H1 (cell line): ENCODE results near the gene AGT. TPM values are rescaled to one million over a fixed set of nuclear protein-coding genes. Genes with fewer than 3 reads are reported as not detected.

Source experiments
- CTCF ChIA-PET: fragments of 300-600 bp; sonication (Branson Sonifier 250); formaldehyde crosslinking; loops from one replicate; lab custom pipeline; 2021; ENCODE audit not compliant: partially characterized antibody; lab: Charles Lee
- POLR2A ChIA-PET: fragments of 300-600 bp; sonication (Branson Sonifier 250); formaldehyde crosslinking; loops from one replicate; lab custom pipeline; 2021; ENCODE audit warnings: inconsistent platforms; ENCODE audit not compliant: partially characterized antibody; lab: Charles Lee
- DNase-seq, 2 experiments: peaks; one replicate each; pipeline versions ENCODE4 v3.0.0 to v3.0.0-alpha.2; 2010 to 2022; ENCODE audit warnings: low spot score in 2 of 2, low read depth in 1 of 2, mixed read lengths in 1 of 2
- FAIRE-seq: peaks from 2 replicates; lab custom pipeline; 2011; peaks lifted over from hg19 to GRCh38; lab: Jason Lieb, UNC
- H2AFZ ChIP-seq: 2 replicates; pipeline ENCODE4 v1.8.1; 2012; ENCODE audit warnings: low read length, inconsistent platforms
- H2AK5ac ChIP-seq: 2 replicates; pipeline ENCODE4 v1.6.1; 2013; ENCODE audit warnings: low read depth, low read length
- H2BK120ac ChIP-seq: replicated peaks from 2 replicates; pipeline ENCODE3; 2013; ENCODE audit warnings: low read depth, low read length, inconsistent platforms
- H2BK12ac ChIP-seq: 2 replicates; pipeline ENCODE4 v1.6.1; 2013; ENCODE audit warnings: low read depth, low read length
- H2BK15ac ChIP-seq: 2 replicates; pipeline ENCODE4 v1.6.1; 2013; ENCODE audit warnings: low read length
- H2BK20ac ChIP-seq: 2 replicates; pipeline ENCODE4 v1.6.1; 2013; ENCODE audit warnings: low read length
- H2BK5ac ChIP-seq: 2 replicates; pipeline ENCODE4 v1.6.1; 2013; ENCODE audit warnings: low read depth, low read length
- H3K14ac ChIP-seq: 2 replicates; pipeline ENCODE4 v1.6.1; 2013; ENCODE audit warnings: inconsistent platforms; ENCODE audit not compliant: insufficient read length
- H3K18ac ChIP-seq: 2 replicates; pipeline ENCODE4 v1.6.1; 2013; ENCODE audit warnings: low read length; ENCODE audit errors: extremely low read depth
- H3K23ac ChIP-seq: 2 replicates; pipeline ENCODE4 v1.6.1; 2013; ENCODE audit warnings: inconsistent platforms; ENCODE audit not compliant: insufficient read length
- H3K23me2 ChIP-seq: 2 replicates; pipeline ENCODE4 v1.6.1; 2013; ENCODE audit warnings: low read depth, low read length
- H3K27ac ChIP-seq: 2 replicates; pipeline ENCODE4 v1.6.1; 2011; ENCODE audit warnings: low read depth, low read length, inconsistent platforms
- H3K27me3 ChIP-seq, 4 experiments: replicated peaks in 1 of 4; 1 replicate in 1 of 4; 2 replicates in 3 of 4; pipeline versions ENCODE4 v1.6.1 to v1.8.1; 2011 to 2013; ENCODE audit warnings: low read length in 3 of 4, mild to moderate bottlenecking in 3 of 4, inconsistent platforms in 2 of 4, mixed read lengths in 2 of 4, moderate library complexity in 1 of 4; ENCODE audit not compliant: control insufficient read depth in 3 of 4, insufficient read depth in 3 of 4; ENCODE audit errors: extremely low read depth in 1 of 4
- H3K36me3 ChIP-seq, 4 experiments: 2 replicates each; pipeline versions ENCODE4 v1.6.1 to v1.8.1; 2011 to 2013; ENCODE audit warnings: mild to moderate bottlenecking in 4 of 4, low read length in 3 of 4, moderate library complexity in 2 of 4, control low read depth in 1 of 4, inconsistent platforms in 1 of 4; ENCODE audit not compliant: insufficient read depth in 4 of 4, control insufficient read depth in 2 of 4
- H3K4ac ChIP-seq: replicated peaks from 2 replicates; pipeline ENCODE3; 2013; ENCODE audit warnings: low read length, low read depth, mixed read lengths, inconsistent platforms; ENCODE audit not compliant: insufficient read length
- H3K4me1 ChIP-seq, 4 experiments: replicated peaks in 1 of 4; 1 replicate in 1 of 4; 2 replicates in 3 of 4; pipeline versions ENCODE4 v1.6.1 to v1.8.1; 2011 to 2013; ENCODE audit warnings: low read length in 3 of 4, inconsistent platforms in 2 of 4, mixed read lengths in 1 of 4; ENCODE audit not compliant: insufficient read depth in 4 of 4, control insufficient read depth in 3 of 4
- H3K4me2 ChIP-seq, 2 experiments: 2 replicates each; pipeline versions ENCODE4 v1.6.1 to v1.8.1; 2011 to 2013; ENCODE audit warnings: low read depth in 2 of 2, low read length in 2 of 2, control low read depth in 1 of 2, inconsistent platforms in 1 of 2, mild to moderate bottlenecking in 1 of 2; ENCODE audit not compliant: insufficient read depth in 1 of 2
- H3K4me3 ChIP-seq, 4 experiments: fragments of 200-600, 300-600 bp in 1 of 4; sonication (generic), shearing (Covaris generic), sonication (Bioruptor Twin) in 1 of 4; 2 replicates each; pipeline versions ENCODE4 v1.5.1 to v1.8.1; 2011 to 2016; ENCODE audit warnings: low read length in 4 of 4, low read depth in 3 of 4, control low read depth in 2 of 4, inconsistent platforms in 2 of 4, mild to moderate bottlenecking in 2 of 4, mixed read lengths in 1 of 4, moderate library complexity in 1 of 4; ENCODE audit not compliant: insufficient read depth in 2 of 4; ENCODE audit errors: extremely low read depth in 1 of 4
- H3K56ac ChIP-seq: replicated peaks from 2 replicates; pipeline ENCODE3; 2013; ENCODE audit warnings: low read depth, mild to moderate bottlenecking, mixed read lengths, low read length, inconsistent platforms; ENCODE audit not compliant: insufficient read length
- H3K79me1 ChIP-seq: 2 replicates; pipeline ENCODE4 v1.6.1; 2013; ENCODE audit warnings: low read depth, low read length, control low read depth
- H3K79me2 ChIP-seq, 2 experiments: 2 replicates each; pipeline versions ENCODE4 v1.6.1 to v1.8.1; 2012 to 2013; ENCODE audit warnings: low read length in 2 of 2, mild to moderate bottlenecking in 2 of 2, inconsistent platforms in 1 of 2; ENCODE audit not compliant: insufficient read depth in 2 of 2, control insufficient read depth in 1 of 2
- H3K9ac ChIP-seq, 4 experiments: replicated peaks in 1 of 4; 1 replicate in 1 of 4; 2 replicates in 3 of 4; pipeline versions ENCODE4 v1.6.1 to v1.8.1; 2011 to 2013; ENCODE audit warnings: low read depth in 3 of 4, low read length in 3 of 4, control low read depth in 2 of 4, mild to moderate bottlenecking in 2 of 4, moderate library complexity in 2 of 4, inconsistent platforms in 1 of 4; ENCODE audit errors: extremely low read depth in 1 of 4
- H3K9me3 ChIP-seq, 2 experiments: 2 replicates each; pipeline versions ENCODE4 v1.6.1 to v1.8.1; 2012 to 2013; ENCODE audit warnings: mild to moderate bottlenecking in 2 of 2, moderate library complexity in 2 of 2, control low read depth in 1 of 2, inconsistent platforms in 1 of 2, low read depth in 1 of 2, low read length in 1 of 2, mixed read lengths in 1 of 2; ENCODE audit not compliant: insufficient read depth in 2 of 2
- H4K20me1 ChIP-seq, 2 experiments: replicated peaks in 1 of 2; 2 replicates each; pipeline versions ENCODE3 to v1.8.1; 2011 to 2013; ENCODE audit warnings: inconsistent platforms in 2 of 2, low read length in 2 of 2, mild to moderate bottlenecking in 1 of 2; ENCODE audit not compliant: insufficient read depth in 2 of 2, control insufficient read depth in 1 of 2
- H4K5ac ChIP-seq: 2 replicates; pipeline ENCODE4 v1.6.1; 2013; ENCODE audit warnings: low read length, low read depth, mixed read lengths, inconsistent platforms; ENCODE audit not compliant: insufficient read length
- H4K8ac ChIP-seq: 2 replicates; pipeline ENCODE4 v1.8.0; 2013; ENCODE audit warnings: mild to moderate bottlenecking, moderate library complexity, low read length, inconsistent platforms; ENCODE audit not compliant: insufficient read depth; ENCODE audit errors: extremely low read depth
- H4K91ac ChIP-seq: replicated peaks from 2 replicates; pipeline ENCODE3; 2013; ENCODE audit warnings: low read length, mixed read lengths, inconsistent platforms; ENCODE audit not compliant: insufficient read length
- ASH2L ChIP-seq: fragments of 200-600, 300-600 bp; sonication (generic); IDR thresholded peaks from one replicate; pipeline ENCODE4 v1.7.1; 2017; ENCODE audit warnings: low read length
- EZH2 ChIP-seq: fragments of 200-600 bp; sonication (generic); IDR thresholded peaks from 2 replicates; pipeline ENCODE4 v1.7.1; 2012; ENCODE audit warnings: low read depth, mild to moderate bottlenecking, moderate library complexity, low read length, inconsistent platforms; ENCODE audit not compliant: severe bottlenecking
- RBBP5 ChIP-seq: IDR thresholded peaks from 2 replicates; pipeline ENCODE4 v1.7.1; 2012; ENCODE audit warnings: low read depth, mild to moderate bottlenecking, inconsistent platforms, low read length, moderate library complexity, borderline replicate concordance
- SAP30 ChIP-seq: fragments of 300-600 bp; sonication (generic); IDR thresholded peaks from 2 replicates; pipeline ENCODE4 v1.7.1; 2012; ENCODE audit warnings: low read length, moderate library complexity, mild to moderate bottlenecking, inconsistent platforms; ENCODE audit not compliant: insufficient read depth, insufficient replicate concordance
- SRF ChIP-seq: IDR thresholded peaks from 2 replicates; pipeline ENCODE4 v1.6.1; 2011; ENCODE audit warnings: mild to moderate bottlenecking, low read depth, low read length, moderate library complexity
- WGBS, 2 experiments: shearing (Covaris generic) in 1 of 2; methylation state at CpG; one replicate each; pipeline versions ENCODE4 v1.1.6 to v1.1.7; 2013 to 2015; ENCODE audit warnings: low lambda C conversion rate in 2 of 2, mixed read lengths in 2 of 2, inconsistent platforms in 1 of 2, low coverage in 1 of 2, missing lambda C conversion rate in 1 of 2; ENCODE audit not compliant: insufficient replicate concordance in 2 of 2, insufficient coverage in 1 of 2, insufficient read length in 1 of 2; ENCODE audit errors: extremely low coverage in 1 of 2, missing lambda C conversion rate in 1 of 2; 5-methylcytosine and 5-hydroxymethylcytosine counted together
- polyA plus RNA-seq, 7 experiments: library from polyadenylated mRNA; depleted of rRNA in 3 of 7; stranded (reverse) in 5 of 7; unstranded in 2 of 7; fragments of >200 nt in 5 of 7; fragments of 200-250 nt in 2 of 7; gene quantifications; 1 replicate in 5 of 7; 2 replicates in 1 of 7; 4 replicates in 1 of 7; pipeline versions ENCODE4 v1.2.1 to v1.2.3, GENCODE V29; 2011 to 2013; ENCODE audit warnings: missing spikeins in 2 of 7, mixed read lengths in 2 of 7
- total RNA-seq: library from RNA; stranded (reverse); fragmentation: NEBNext Ultra II Directional; extraction: Animal tissue kit (Norgen Biotek cat#: 25700); gene quantifications from 2 replicates; pipeline ENCODE4 v1.2.1, GENCODE V29; 2021
- TF ChIP-seq, protein P1 (sequence below): IDR thresholded peaks from 2 replicates; pipeline ENCODE4 v1.6.1; 2011; ENCODE audit warnings: low read depth, mild to moderate bottlenecking, low read length; ENCODE audit not compliant: insufficient read depth

AGT gene
- total and polyA plus RNA-seq, 2 of the 8 experiments (the other 6 are each of a cell fraction or from before 2014, with no cell fraction given), result 0.20 TPM; not detected in 1

DNA sequence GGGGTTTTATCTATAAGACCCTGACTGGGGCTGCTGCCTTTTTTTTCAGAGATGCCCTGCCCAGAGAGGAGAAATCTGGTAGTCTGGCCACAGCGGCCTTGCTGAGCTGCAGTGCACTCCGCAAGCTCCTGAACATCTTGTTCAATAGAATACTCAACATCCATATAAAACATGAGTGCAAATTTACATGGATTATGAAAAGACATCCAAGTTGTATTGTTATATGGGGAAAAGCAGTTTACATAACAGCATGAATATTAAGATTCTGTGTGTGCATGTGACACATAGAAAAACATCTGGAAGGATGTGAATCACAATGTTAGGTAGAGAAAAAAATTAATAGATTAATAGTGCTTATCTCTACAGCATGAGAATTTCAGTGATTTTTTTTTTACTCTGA, 55.2 kb downstream of the AGT start:
- no peak overlapping the region for H3K4ac ChIP-seq
- TF ChIP-seq SAP30 (no peak), ASH2L (no peak), SRF (no peak), EZH2 (no peak), RBBP5 (no peak)
- TF ChIP-seq, protein P1, sequence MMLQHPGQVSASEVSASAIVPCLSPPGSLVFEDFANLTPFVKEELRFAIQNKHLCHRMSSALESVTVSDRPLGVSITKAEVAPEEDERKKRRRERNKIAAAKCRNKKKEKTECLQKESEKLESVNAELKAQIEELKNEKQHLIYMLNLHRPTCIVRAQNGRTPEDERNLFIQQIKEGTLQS, result no peak

More for the DNA sequence above, 55.2 kb downstream of the AGT start:
- H3K27ac ChIP-seq, result no peak overlapping the region
- H4K8ac ChIP-seq, result no peak overlapping the region
- no peak overlapping the region for H2BK15ac ChIP-seq
- peaks cover 0 to 24% of the 10 kb centered on the region in 2 experiments; a peak in 2 of 4 replicates for H3K79me2 ChIP-seq
- no peak overlapping the region for H2BK5ac ChIP-seq
- H3K23ac ChIP-seq, result no peak overlapping the region
- H3K56ac ChIP-seq, result no peak overlapping the region
- H3K27me3 ChIP-seq, result no peaks in the 10 kb centered on the region
- H3K79me1 ChIP-seq, result no peaks in the 10 kb centered on the region
- no peaks in the 10 kb centered on the region for H3K9me3 ChIP-seq
- no peaks in the 10 kb centered on the region for H3K4me1 ChIP-seq
- peaks cover 0 to 35% (median 10%) of the 10 kb centered on the region in 4 experiments; a peak in 5 of 8 replicates for H3K36me3 ChIP-seq
- no peak overlapping the region for H3K4me2 ChIP-seq
- 94% methylated on average over 2 of the region's 2 CpGs; no CpG with 5 or more reads in 1 of the 2 experiments for WGBS, 2 experiments
- DNase-seq (no peak), FAIRE-seq (no peak)
- H3K9ac ChIP-seq, result no peak overlapping the region
- H2BK12ac ChIP-seq, result no peak overlapping the region
- H2BK20ac ChIP-seq, result no peak overlapping the region
- H3K14ac ChIP-seq, result no peak overlapping the region
- ChIA-PET CTCF (interaction anchor here (1.1 kb wide), 1 partner anchor 17 kb away, joined by 5 read pairs; no protein-coding TSS in a partner anchor), POLR2A (interaction anchor here (1.2 kb wide), 1 partner anchor 14 kb away, joined by 4 read pairs; no protein-coding TSS in a partner anchor)
- no peak overlapping the region for H3K18ac ChIP-seq
- H4K91ac ChIP-seq, result no peak overlapping the region
- no peak overlapping the region for H2BK120ac ChIP-seq
- H3K23me2 ChIP-seq, result no peaks in the 10 kb centered on the region
- H2AK5ac ChIP-seq, result no peak overlapping the region
- no peak overlapping the region for H4K5ac ChIP-seq
- H2AFZ ChIP-seq, result no peak overlapping the region
- peaks cover 2 to 3% of the 10 kb centered on the region in 2 experiments for H4K20me1 ChIP-seq
- no peak overlapping the region for H3K4me3 ChIP-seq
